Transverse colon (tissue), 4 donors: ENCODE measurements around the gene MIF4GD. TPM values are rescaled to one million over a fixed set of nuclear protein-coding genes. Genes with fewer than 3 reads are reported as not detected.

Experiments used
- DNase-seq: peaks from one replicate; pipeline ENCODE4 v3.0.0-alpha.2; 2019
- H3K27ac ChIP-seq, 4 donors: fragments of 200-600 bp; sonication (generic); 2 replicates each; pipeline ENCODE4 v1.5.1; 2016 to 2018; ENCODE audit warnings: inconsistent platforms in 4 of 4
- H3K27me3 ChIP-seq: fragments of 200-600 bp; sonication (generic); 2 replicates; pipeline ENCODE4 v1.5.1; 2017; ENCODE audit warnings: inconsistent platforms
- H3K36me3 ChIP-seq, 4 donors: fragments of 200-600 bp; sonication (generic); 2 replicates each; pipeline ENCODE4 v1.5.1; 2017 to 2019; ENCODE audit warnings: inconsistent platforms in 4 of 4
- H3K4me1 ChIP-seq, 4 donors: fragments of 200-600 bp; sonication (generic); 2 replicates each; pipeline ENCODE4 v1.5.1; 2017 to 2020; ENCODE audit warnings: inconsistent platforms in 4 of 4
- H3K4me3 ChIP-seq, 4 donors: fragments of 200-600 bp; sonication (generic); 1 replicate in 1 of 4; 2 replicates in 3 of 4; pipeline versions ENCODE4 v1.5.1 to v1.6.1; 2017 to 2019; ENCODE audit warnings: inconsistent platforms in 4 of 4
- H3K9me3 ChIP-seq, 2 donors: fragments of 200-600 bp; sonication (generic); 2 replicates each; pipeline ENCODE4 v1.5.1; 2017 to 2019; ENCODE audit warnings: inconsistent platforms in 2 of 2
- CTCF ChIP-seq, 5 experiments: fragments of 200-600 bp in 3 of 5; fragments of 450-650 bp in 2 of 5; sonication (generic) in 3 of 5; IDR thresholded peaks; 1 replicate in 2 of 5; 2 replicates in 3 of 5; pipeline ENCODE4 v1.5.1; 2016 to 2017; ENCODE audit warnings: antibody characterized with exemption in 5 of 5, inconsistent platforms in 3 of 5, mild to moderate bottlenecking in 2 of 5, moderate library complexity in 1 of 5
- EP300 ChIP-seq: sonication (generic); formaldehyde crosslinking; IDR thresholded peaks from one replicate; pipeline ENCODE4 v1.6.1; 2017; ENCODE audit warnings: antibody characterized with exemption, low read depth
- POLR2A ChIP-seq: fragments of 450-650 bp; IDR thresholded peaks from one replicate; pipeline ENCODE4 v1.6.1; 2016; ENCODE audit warnings: antibody characterized with exemption, mild to moderate bottlenecking, moderate library complexity
- POLR2AphosphoS5 ChIP-seq, 3 donors: sonication (generic); formaldehyde crosslinking; IDR thresholded peaks; one replicate each; pipeline ENCODE4 v1.6.1; 2016; ENCODE audit warnings: antibody characterized with exemption in 3 of 3
- WGBS, 2 donors: methylation state at CpG; one replicate each; pipeline ENCODE4 v1.1.5; 2018; ENCODE audit warnings: low coverage in 1 of 2; 5-methylcytosine and 5-hydroxymethylcytosine counted together
- in situ Hi-C, 4 donors: fragments of 200-750 bp; cut with MboI; loops; one replicate each; pipeline versions ENCODE4 v1.15.0 to v1.15.1; 2017; ENCODE audit warnings: low sequenced_read_pairs in 3 of 4, low pct_ligation_motif_present in 1 of 4, low pct_unique_long_range_greater_than_20kb in 1 of 4
- intact Hi-C: fragments of 100-400 bp; cut with DNase I; formaldehyde crosslinking; loops from one replicate; pipeline ENCODE4 v1.15.1; 2023; ENCODE audit warnings: low total_unique reads
- total RNA-seq, 4 donors: library from RNA; depleted of rRNA; stranded (reverse); fragments of >200 nt; gene quantifications; one replicate each; pipeline ENCODE4 v1.1.0, GENCODE V29; 2016

Gene MIF4GD
- total RNA-seq, 4 donors from 2014 or later: 9.0 to 44.0 (median 28.6) TPM

DNA sequence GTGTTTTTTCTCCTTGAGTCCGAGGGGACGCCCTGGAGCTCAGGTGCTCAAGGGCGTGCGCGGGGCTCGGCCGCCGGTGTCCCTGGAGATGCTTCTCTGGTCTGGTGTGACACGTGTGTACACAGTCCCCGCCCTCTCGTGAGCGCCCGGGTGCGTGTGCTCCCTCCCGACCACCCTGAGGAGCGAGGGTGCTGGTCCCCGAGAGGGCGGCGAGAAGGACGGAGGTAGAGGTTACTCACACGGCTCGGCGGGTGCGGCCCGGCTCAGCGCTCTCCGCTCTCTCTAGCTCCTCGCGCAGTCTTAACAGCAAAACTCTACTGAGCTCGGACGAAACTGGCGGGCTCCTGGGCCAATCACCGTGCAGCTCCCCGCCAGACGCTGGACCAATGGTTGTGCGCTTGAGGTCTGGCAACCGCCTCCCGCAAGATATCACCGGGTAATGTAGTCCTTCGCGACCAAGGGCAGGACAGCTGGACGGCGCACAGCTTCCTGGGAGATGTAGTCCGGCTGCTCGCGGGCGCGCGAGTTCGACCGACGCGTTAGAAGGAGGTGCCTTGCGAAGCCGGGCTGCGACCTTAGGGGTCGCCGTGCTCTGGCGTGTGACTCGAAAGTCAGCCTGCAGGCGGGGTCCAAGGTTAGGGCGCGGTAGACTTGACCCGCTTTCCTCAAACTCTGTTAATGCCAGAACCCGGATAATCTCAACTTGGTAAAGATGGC is 18.2 kb upstream of the MIF4GD start, which contains the start of gene SLC25A19:
Gene SLC25A19 (minus strand): TSS at position 319 of the 717 bp plus-strand sequence. CDS start 2,669 bp downstream, outside the sequence.
- peak within 1 kb of the TSS; percentile 94 to 98 (median 96) for H3K27ac ChIP-seq
- peak within 1 kb of the TSS; percentile 56 to 74 (median 58) for H3K4me3 ChIP-seq
- in situ Hi-C loops (no loop called here), intact Hi-C loops (no loop called here)
- TF ChIP-seq POLR2AphosphoS5 (IDR thresholded peaks at IDR 0.05): peak; percentile 86 to 97 (median 97)
- TF ChIP-seq EP300: no peak
- peak; percentile 94 for TF ChIP-seq POLR2A
- H3K27me3 ChIP-seq: no peaks in the 10 kb centered on the region
- peaks cover 4 to 15% (median 9%) of the 10 kb centered on the region in 4 donors for H3K4me1 ChIP-seq
- no peaks in the 10 kb centered on the region for H3K9me3 ChIP-seq
- WGBS, 2 donors: 0% methylated on average over 1 to 65 of the region's 65 CpGs
- no peaks in the 10 kb centered on the region for H3K36me3 ChIP-seq
- DNase-seq: peak; percentile 98

DNA sequence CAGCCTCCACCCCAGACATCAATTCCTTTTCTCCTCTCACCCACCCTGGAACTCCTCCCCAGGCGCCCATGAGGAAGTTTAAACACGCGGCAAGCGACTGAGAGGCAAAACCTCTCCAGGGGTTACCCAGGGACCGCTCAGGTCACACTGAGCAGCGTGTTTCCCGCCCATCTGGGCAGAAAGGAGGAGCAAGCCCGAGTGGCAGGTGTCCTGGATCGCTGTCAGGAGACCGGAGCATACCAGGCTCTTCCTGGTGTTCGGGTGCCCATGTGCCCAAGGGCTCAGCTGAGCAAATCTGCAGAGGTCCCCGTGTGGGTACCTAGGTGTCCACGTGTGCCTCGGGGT is 17.7 kb upstream of the MIF4GD start:
- no peaks in the 10 kb centered on the region for H3K9me3 ChIP-seq
- DNase-seq: peak; percentile 67
- no peaks in the 10 kb centered on the region for H3K27me3 ChIP-seq
- H3K4me1 ChIP-seq: peaks cover 4 to 15% (median 9%) of the 10 kb centered on the region in 4 donors
- no peaks in the 10 kb centered on the region for H3K36me3 ChIP-seq
- peak overlapping the region; percentile 94 to 98 (median 96) for H3K27ac ChIP-seq
- peak overlapping the region; percentile 56 to 74 (median 58) for H3K4me3 ChIP-seq
- 0% methylated on average over 4 to 14 of the region's 14 CpGs for WGBS, 2 donors
- no peak for TF ChIP-seq EP300
- no peak for TF ChIP-seq POLR2AphosphoS5 (IDR thresholded peaks at IDR 0.05)
- TF ChIP-seq POLR2A: no peak
- no peak for TF ChIP-seq CTCF (IDR thresholded peaks at IDR 0.05)
- intact Hi-C loops (no loop called here), in situ Hi-C loops (no loop called here)

GRCh38 chr17:75288359-75288758 is 17.3 kb upstream of the MIF4GD start:
- WGBS, 2 donors: 15 to 17% methylated on average over 2 of the region's 2 CpGs

GRCh38 chr17:75287221-75287620 is 16.2 kb upstream of the MIF4GD start:
- in situ Hi-C loops: no loop called here

More at GRCh38 chr17:75288359-75288758, 17.3 kb upstream of the MIF4GD start:
- intact Hi-C loops (no loop called here), in situ Hi-C loops (no loop called here)
- Histone ChIP-seq H3K36me3 (no peaks in the 10 kb centered on the region), H3K9me3 (no peaks in the 10 kb centered on the region), H3K4me3 (peak overlapping the region in 3 of 4 donors; percentile 56 to 74 (median 59)), H3K4me1 (peaks cover 4 to 15% (median 9%) of the 10 kb centered on the region in 4 donors), H3K27ac (peak overlapping the region; percentile 94 to 98 (median 96)), H3K27me3 (no peaks in the 10 kb centered on the region)
- TF ChIP-seq POLR2A (no peak), CTCF (IDR thresholded peaks at IDR 0.05) (no peak), POLR2AphosphoS5 (IDR thresholded peaks at IDR 0.05) (no peak), EP300 (no peak)
- DNase-seq: no peak

More at GRCh38 chr17:75287221-75287620, 16.2 kb upstream of the MIF4GD start:
- H3K4me3 ChIP-seq: no peak overlapping the region
- H3K27me3 ChIP-seq: no peaks in the 10 kb centered on the region
- H3K27ac ChIP-seq: no peak overlapping the region
- WGBS, 2 donors: 75 to 77% methylated on average over 9 of the region's 9 CpGs
- H3K4me1 ChIP-seq: peaks cover 4 to 15% (median 9%) of the 10 kb centered on the region in 4 donors
- intact Hi-C loops: no loop called here
- DNase-seq: no peak
- peaks cover 0 to under 1% (median 0%) of the 10 kb centered on the region in 4 donors for H3K36me3 ChIP-seq
- TF ChIP-seq EP300: no peak
- no peak for TF ChIP-seq POLR2A
- no peak for TF ChIP-seq CTCF (IDR thresholded peaks at IDR 0.05)
- no peaks in the 10 kb centered on the region for H3K9me3 ChIP-seq
